ENCODE data around the gene NLRP12.
"Not testable (repeated sequence)": the region's sequence is repeated elsewhere in the genome, so short reads cannot be mapped to it uniquely, and the experiment has no call there.

The NLRP12 gene

GRCh38 chr19:53782698-53783097, 41.4 kb downstream of the NLRP12 start:
- no peak for DNase-seq (ENCODE audit: low read depth in 1 of 2, low spot score in 1 of 2)

DNA sequence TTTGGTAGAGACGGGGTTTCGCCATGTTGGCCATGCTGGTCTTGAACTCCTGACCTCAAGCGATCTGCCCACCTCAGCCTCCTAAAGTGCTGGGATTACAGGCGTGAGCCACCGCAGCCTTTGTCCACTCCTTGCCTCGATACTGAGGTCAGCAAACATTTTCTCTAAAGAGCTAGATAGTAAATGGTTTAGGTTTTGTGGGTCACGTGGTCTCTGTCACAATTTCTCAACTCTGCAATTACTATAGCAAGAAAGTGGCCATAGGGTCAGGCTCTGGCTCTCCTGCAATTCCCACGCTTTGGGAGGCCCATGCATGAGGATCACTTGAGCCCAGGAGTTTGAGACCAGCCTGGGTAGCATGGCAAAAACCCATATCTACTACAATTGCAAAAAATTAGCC, 42.8 kb downstream of the NLRP12 start:
- DNase-seq (ENCODE audit: low read depth in 1 of 2, low spot score in 1 of 2): not testable (repeated sequence)

- DNase-seq (ENCODE audit: low read depth in 1 of 2, low spot score in 1 of 2): no peak
Measured at GRCh38 chr19:53780506-53780905, 43.6 kb downstream of the NLRP12 start.

DNA sequence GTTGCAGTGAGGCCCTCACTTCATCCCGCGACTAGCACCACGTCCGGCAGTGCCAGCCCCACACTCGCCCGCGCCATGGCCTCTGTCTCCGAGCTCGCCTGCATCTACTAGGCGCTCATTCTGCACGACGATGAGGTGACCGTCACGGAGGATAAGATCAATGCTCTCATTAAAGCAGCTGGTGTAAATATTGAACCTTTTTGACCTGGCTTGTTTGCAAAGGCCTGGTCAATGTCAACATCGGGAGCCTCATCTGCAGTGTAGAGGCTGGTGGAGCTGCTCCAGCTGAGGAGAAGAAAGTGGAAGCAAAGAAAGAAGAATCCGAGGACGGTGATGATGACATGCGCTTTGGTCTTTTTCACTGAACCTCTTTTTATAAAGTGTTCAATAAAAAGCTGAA, 48.6 kb downstream of the NLRP12 start:
- no peak for DNase-seq (ENCODE audit: low read depth in 1 of 2, low spot score in 1 of 2)

GRCh38 chr19:53774491-53774890, 49.6 kb downstream of the NLRP12 start:
- DNase-seq (ENCODE audit: low read depth in 1 of 2, low spot score in 1 of 2): not testable (repeated sequence)

DNA sequence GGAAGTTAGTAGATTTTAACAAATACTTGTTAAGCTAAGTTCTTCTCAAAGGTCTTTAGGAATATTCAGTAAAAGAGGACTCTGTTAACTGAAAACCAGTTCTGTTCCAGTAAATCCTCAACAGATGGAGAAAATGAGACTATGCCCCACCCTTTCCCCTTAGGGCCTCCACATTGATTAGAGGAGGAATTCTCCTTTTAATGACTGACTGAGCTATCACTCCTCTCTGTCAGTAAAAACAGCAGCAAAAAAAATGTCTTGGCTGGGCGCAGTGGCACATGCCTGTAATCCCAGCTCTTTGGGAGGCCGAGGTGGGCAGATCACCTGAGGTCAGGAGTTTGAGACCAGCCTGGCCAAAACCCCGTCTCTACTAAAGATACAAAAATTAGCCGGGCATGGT, 50.1 kb downstream of the NLRP12 start:
- DNase-seq (ENCODE audit: low read depth in 1 of 2, low spot score in 1 of 2): no peak

DNA sequence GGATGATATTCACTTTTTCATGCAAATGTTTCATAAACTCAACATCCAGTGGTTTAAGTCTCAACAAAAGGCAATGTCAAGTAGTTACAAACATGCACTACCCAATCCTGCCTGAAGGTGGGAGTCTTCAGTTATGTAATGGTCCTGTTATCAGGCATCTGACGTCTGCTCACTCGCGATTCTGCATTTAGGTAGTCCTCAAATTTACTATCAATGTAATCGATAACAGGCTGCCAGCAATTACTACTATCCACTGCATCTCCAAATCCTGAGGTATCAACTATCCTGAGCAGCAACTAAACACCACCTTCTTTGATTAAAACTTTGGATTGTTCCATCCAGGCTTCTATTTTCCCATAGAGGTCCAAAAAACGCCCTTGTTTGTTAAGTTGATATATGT, 51.2 kb downstream of the NLRP12 start:
- DNase-seq (ENCODE audit: low read depth in 1 of 2, low spot score in 1 of 2): peak in 1 of 2 donors; percentile 11

DNA sequence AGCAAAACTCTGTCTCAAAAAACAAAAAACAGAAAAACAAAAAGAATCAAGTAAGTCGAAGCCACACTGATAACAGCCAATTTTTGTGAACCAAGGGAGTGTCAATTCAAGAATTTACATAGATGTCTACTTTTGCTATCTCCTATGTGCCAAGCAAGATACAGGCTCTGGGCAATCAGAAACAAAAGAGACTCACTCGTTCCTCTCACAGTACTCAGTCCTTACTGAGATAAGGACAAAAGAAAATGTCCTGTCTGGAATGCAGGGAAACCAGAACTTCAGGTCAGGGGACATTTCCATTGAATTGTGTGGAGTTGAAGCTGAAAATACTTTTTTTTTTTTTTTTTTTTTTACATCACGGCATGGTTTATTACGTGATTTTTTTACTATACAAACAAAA, 53.0 kb downstream of the NLRP12 start:
- no peak for DNase-seq (ENCODE audit: low read depth in 1 of 2, low spot score in 1 of 2)

DNA sequence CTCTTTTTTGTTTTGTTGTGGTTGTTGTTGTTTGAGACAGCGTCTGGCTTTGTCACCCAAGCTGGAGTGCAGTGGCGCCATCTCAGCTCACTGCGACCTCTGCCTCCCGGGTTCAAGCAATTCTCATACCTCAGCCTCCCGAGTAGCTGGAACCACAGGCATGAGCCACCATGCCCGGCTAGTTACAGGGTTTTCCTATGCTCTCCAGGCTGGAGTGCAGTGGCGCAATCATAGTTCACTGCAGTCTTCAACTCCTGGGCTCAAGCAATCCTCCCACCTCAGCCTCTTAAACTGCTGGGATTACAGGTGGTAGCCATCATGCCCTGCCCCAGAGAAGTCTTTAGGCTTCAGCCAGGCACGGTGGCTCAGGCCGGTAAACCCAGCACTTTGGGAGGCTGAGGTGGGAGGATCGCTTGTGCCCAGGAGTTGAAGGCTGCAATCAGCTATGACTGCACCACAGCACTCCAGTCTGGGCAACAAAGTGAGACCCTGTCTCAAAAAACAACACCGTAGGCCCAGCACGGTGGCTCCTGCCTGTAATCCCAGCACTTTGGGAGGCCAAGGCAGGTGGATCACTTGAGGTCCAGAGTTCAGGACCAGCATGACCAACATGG, 54.3 kb downstream of the NLRP12 start:
- not testable (repeated sequence) for DNase-seq (ENCODE audit: low read depth in 1 of 2, low spot score in 1 of 2)

GRCh38 chr19:53768401-53768800, 55.7 kb downstream of the NLRP12 start:
- no peak for DNase-seq (ENCODE audit: low read depth in 1 of 2, low spot score in 1 of 2)

GRCh38 chr19:53758991-53759390, 65.1 kb downstream of the NLRP12 start:
- DNase-seq (ENCODE audit: low read depth in 1 of 2, low spot score in 1 of 2): not testable (repeated sequence)
